GM18909 (cell line): ENCODE measurements around the gene RASSF10.

Experiments
- ATAC-seq: cut with Tn5 transposase; IDR thresholded peaks from one replicate; pipeline ENCODE4 v1.9.1; 2021; ENCODE audit warnings: mild to moderate bottlenecking; ENCODE audit not compliant: unreplicated experiment, poor library complexity

The RASSF10 gene

DNA sequence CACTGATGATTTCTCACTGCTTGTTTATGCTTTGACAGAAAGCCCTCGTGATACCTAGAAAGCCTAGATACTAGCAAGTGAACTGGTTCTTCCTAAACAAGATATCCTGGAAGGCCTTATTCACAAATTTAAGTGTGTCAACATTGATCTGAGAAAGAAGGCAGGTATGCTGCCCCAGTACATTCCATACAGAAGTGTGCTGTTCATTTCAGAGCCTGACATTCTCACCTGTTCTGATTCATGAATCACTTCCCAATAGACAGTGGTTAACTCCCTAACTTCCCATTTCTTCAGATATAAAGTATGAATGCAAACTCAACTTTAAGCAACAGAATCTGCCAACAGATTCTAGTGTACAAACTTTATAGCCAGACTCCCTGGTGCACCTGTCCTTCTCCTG lies 15.5 kb upstream of the RASSF10 start:
- ATAC-seq = no peak

DNA sequence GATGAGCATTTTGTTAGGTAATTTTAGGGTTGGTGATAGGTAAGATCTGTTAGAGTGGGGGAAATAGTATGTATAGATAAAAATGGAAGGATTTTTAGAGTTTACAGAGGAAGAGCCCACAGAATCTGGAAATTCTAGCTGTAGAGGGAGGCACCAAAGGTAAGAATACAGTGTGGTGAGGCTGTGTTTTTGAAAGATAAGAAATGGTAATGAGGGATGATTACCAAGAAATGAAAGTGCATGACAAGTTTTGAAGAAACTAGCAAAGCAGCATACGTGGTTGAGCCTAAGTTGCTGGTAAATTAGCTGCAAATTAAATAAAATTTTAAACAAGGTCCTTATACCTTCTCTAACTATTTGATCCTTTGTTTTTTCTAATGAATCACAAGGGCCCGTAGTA lies 14.6 kb upstream of the RASSF10 start:
- no peak for ATAC-seq

GRCh38 chr11:12995188-12995587 lies 13.9 kb upstream of the RASSF10 start:
- no peak for ATAC-seq

DNA sequence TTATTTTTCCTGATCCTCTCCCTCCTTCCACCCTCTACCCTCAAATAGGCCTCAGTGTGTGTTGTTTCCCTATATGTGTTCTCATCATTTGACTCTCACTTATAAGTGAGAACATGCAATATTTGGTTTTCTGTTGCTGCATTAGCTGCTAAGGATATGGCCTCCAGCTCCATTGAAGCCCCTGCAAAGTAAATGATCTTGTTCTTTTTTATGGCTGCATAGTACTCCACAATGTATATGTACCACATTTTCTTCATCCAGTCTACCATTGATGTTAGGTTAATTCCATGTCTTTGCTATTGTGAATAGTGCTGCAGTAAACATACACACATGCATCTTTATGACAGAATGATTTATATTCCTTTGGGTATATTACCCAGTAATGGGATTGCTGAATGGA lies 13.3 kb upstream of the RASSF10 start:
- no peak for ATAC-seq

GRCh38 chr11:12997168-12997567 lies 11.9 kb upstream of the RASSF10 start:
- ATAC-seq = no peak

- ATAC-seq = no peak
These were observed 10.8 kb upstream of the RASSF10 start for GRCh38 chr11:12998336-12998735.

DNA sequence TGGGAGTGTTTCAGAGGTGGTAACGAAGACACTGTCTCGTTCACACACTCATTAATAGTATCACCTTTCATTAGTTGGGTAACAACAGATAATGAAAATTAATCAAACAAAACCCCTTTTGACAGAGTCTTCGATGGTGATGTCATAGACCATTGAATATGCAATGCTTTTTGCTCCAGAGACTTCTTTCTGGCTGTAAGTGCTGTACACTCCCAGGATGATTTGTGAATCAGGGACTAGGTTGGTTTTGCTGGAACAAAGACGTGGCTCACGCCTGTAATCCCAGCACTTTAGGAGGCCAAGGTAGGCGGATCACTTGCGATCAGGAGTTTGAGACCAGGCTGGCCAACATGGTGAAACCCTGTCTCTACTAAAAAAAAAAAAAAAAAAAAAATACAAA lies 9.5 kb upstream of the RASSF10 start:
- ATAC-seq = no peak

- ATAC-seq = no peak
These were observed 9.0 kb upstream of the RASSF10 start for GRCh38 chr11:13000116-13000515.

DNA sequence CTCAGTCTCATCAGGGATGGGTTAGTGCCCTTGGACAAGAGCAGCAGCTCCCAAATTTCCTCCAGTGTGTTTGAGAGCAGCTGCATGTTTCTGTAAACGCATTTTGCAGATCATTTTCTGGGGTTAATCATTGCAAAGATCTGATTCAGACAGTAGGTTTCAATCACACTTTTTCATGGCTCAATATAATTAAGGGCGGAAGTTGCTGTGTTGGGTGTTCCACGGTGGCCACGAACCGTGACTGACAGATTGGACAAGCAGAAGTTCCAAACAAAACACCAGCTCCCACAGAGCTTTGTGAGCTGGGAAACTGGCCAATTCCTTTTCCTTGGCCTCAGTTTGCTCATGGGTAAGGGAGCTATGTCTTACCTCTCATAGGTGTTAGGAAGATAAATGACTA lies 8.4 kb upstream of the RASSF10 start:
- ATAC-seq = no peak

- ATAC-seq = no peak
These were observed 5.2 kb upstream of the RASSF10 start for GRCh38 chr11:13003736-13004493.

- ATAC-seq = no peak
These were observed 1.7 kb upstream of the RASSF10 start for GRCh38 chr11:13007182-13008060.

DNA sequence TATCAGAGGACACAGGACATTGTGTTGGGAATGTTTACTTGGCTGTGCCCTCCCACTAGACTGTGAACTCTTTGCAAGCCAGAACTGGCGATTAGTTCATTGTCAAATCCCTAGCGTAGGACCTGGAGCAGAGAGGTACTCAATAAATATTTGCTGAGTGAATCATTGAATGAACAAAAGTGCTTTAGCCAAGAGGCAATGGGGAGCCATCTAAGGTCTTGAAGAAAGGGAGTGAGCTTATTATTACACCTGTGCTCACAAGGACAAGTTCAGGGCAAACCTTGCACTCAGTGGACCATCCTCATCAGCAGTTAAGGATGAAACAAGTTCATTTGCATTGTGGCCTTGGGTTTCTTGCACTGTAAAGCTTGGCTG lies 1.1 kb upstream of the RASSF10 start:
- ATAC-seq = no peak

DNA sequence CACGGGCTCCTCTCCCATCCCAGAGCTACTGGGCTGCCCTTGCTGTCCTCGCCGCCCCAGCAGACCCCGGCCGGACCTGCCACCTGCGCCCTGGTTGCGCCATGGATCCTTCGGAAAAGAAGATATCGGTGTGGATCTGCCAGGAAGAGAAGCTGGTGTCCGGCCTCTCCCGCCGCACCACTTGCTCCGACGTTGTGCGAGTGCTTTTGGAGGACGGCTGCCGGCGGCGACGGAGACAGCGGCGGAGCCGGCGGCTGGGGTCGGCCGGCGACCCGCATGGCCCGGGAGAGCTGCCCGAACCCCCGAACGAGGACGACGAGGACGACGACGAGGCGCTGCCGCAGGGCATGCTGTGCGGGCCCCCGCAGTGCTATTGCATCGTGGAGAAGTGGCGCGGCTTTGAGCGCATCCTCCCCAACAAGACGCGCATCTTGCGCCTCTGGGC lies 382 bp downstream of the RASSF10 start:
- no peak for ATAC-seq

- no peak for ATAC-seq
These were observed 1.0 kb downstream of the RASSF10 start for GRCh38 chr11:13009921-13010748.

DNA sequence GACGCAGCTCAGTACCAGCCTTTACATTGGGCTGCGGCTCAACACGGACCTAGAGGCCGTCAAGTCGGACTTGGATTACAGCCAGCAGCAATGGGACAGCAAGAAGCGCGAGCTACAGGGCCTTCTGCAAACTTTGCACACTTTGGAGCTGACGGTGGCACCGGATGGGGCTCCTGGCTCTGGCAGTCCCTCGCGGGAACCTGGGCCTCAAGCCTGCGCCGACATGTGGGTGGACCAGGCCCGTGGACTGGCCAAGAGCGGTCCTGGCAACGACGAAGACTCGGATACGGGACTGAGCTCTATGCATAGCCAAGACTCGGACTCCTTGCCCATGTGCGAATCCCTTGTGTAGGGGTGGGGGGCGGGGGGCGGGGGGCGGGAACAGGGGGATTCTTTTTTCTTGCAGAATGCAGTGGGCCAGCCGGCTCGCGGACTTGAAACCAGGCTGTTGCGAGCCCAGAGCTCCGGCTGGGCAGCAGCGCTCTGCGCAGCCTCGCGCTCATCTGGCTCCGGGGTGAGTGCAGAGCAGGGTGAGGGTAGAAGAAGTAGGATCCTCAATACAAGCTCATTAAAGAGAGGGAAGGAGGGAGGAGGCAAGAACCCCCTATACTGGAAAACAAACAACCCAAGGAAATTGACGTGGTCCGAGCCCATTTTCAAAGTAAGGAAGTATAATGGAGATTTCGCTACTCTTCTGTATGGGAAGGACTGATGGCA lies 1.8 kb downstream of the RASSF10 start:
- ATAC-seq = no peak

DNA sequence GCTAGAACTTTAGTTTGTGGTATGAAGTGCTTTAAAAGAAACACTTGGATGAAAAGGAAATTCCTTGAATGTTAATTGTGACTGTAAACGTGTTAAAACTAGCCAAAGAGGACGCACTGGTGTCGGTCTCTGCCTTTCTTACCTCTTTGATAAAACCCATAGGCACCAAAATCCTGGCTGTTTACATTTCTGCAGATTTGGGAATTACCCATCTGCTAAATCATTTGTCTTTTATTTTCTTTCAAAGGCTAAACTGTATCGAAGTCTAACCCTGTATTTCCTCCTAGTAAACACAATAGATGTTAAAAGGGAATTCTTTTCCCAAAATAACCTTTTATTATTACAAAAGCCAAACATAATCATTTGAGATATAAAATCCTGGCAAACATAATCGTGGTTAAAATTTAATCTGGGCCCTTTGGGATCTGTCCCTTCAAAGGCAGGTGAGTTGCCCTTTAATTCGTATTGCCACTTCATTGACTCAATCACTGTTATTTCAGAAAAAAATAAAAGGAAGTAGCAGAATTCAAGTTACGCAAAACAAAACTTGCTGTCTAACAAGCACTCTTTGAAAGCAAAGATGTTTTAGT lies 2.4 kb downstream of the RASSF10 start:
- ATAC-seq = no peak

DNA sequence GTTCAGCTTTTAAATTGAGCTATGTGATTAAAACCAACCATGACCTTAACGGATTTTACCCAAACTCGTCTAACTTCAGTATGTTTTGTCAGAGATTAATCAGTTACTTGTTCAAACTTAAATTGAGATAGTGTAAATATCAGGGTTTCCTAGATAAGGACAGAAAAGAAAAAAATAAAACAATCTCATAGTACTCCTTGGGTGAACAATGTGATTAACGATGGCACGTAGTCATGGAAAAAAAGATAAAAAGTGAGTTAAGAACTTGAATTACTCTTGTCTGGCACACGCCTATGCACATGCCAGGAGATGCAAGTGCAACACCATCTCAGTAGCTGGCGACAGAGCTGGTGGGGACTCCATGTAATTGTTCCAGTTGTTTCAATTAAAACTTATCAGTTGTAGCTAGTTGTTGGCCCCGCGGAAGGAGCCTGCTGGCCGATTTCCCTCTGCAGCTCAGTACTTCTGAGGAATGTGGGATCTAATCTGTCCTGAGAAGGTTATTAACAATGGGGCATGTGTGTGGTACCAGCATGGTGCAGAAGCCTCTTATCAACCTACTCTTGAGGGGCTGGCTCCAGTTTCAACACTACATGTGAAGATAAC lies 3.0 kb downstream of the RASSF10 start:
- ATAC-seq = no peak

- ATAC-seq = no peak
These were observed 4.0 kb downstream of the RASSF10 start for GRCh38 chr11:13013054-13013488.

- ATAC-seq = no peak
These were observed 6.6 kb downstream of the RASSF10 start for GRCh38 chr11:13015753-13016152.
